Motor neuron (in vitro differentiated cells): ENCODE data around the gene PLA2G7. TPM values are rescaled to one million over a fixed set of nuclear protein-coding genes. Genes with fewer than 3 reads are reported as not detected.
"Not testable (repeated sequence)": the region's sequence is repeated elsewhere in the genome, so short reads cannot be mapped to it uniquely, and the experiment has no call there.

Experiments used
- ATAC-seq, 8 experiments: fragments of 200-7000 bp; cut with Tn5 transposase; replicated peaks in 6 of 8; 2 replicates each; pipeline ENCODE4 v1.8.0; 2021; ENCODE audit warnings: mild to moderate bottlenecking in 8 of 8, moderate library complexity in 8 of 8
- H3K27ac ChIP-seq, 2 donors: fragments of 250-450 bp; sonication (Bioruptor Pico); 2 replicates each; pipeline ENCODE4 v1.9.0; 2021; ENCODE audit warnings: antibody characterized with exemption in 2 of 2, mild to moderate bottlenecking in 2 of 2, moderate library complexity in 1 of 2
- H3K4me1 ChIP-seq, 2 donors: fragments of 250-450 bp; sonication (Bioruptor Pico); replicated peaks in 1 of 2; 2 replicates each; pipeline ENCODE4 v1.6.1; 2021; ENCODE audit warnings: antibody characterized with exemption in 2 of 2, mild to moderate bottlenecking in 2 of 2, moderate library complexity in 1 of 2
- H3K4me3 ChIP-seq, 5 donors: fragments of 250-450 bp; sonication (Bioruptor Pico); 2 replicates each; pipeline ENCODE4 v1.9.0; 2021; ENCODE audit warnings: antibody characterized with exemption in 5 of 5, mild to moderate bottlenecking in 5 of 5, moderate library complexity in 4 of 5
- WGBS, 10 experiments: fragments of 450-650 bp; shearing (Covaris generic); methylation state at CpG; one replicate each; pipeline ENCODE4 v1.0.0; 2022; 5-methylcytosine and 5-hydroxymethylcytosine counted together
- in situ Hi-C, 9 experiments: fragments of 400-800 bp; cut with MboI; loops; one replicate each; pipeline ENCODE4 v1.15.0; 2021; ENCODE audit warnings: low sequenced_read_pairs in 9 of 9, low pct_unique_long_range_greater_than_20kb in 2 of 9; ENCODE audit not compliant: unreplicated experiment in 9 of 9
- total RNA-seq, 8 experiments: library from RNA; unstranded; fragments of 300-600 nt; gene quantifications; 2 replicates each; pipeline versions ENCODE4 v1.2.3 to v1.2.4, GENCODE V29; 2022

The PLA2G7 gene
- total RNA-seq, result 10 to 100 TPM in 2 of 8 experiments, 1 to 10 TPM in 1, under 1 TPM in 5; 0.14 to 15.0 (median 0.46) TPM

DNA sequence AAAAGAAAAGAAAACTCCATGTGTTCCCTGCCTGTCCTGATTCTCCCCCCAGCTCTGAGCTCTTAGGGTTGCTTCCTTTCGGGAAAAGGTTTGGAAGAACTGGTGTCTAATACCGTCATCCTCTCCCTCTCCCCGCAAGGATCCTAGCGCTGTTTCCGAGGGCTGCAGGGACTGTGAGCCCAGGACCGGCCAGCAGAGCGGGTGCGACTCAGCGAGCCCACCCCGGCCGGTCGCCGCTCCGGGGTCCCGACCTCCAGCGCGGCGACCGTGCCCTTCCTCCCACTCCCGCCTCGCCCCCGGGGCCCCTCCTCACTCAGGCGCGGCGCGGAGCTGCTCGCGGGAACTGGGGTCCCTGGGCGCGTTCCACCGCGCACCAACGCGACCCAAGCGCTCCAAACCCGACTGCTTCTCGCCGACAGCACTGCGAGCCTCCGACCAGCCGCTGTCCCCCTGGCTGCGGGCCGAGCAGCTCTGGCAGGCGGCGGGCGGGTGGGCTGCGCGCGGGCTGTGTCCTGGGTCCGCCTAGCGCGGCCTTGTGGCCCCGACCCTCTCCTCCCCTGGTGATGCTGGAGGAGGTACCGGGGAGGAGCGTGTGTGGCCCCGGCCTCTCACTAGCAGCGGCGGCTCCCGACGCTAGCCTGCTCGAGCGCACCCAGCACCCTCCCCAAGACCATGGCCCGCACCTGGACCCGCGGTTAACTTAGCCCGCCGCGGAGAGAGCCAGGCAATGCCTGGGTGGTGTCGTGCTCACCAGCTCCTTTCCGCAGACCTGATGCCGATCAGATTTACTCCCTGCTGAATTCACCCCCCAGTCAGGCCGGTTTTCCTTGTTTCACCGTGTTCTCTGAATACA lies at the start of gene PLA2G7:
Gene PLA2G7, minus strand, starts transcription at position 509 of the 853 bp plus-strand sequence. CDS start 12,484 bp downstream, outside the sequence.
- Histone ChIP-seq H3K27ac (no peak within 1 kb of the TSS), H3K4me1 (no peaks in the 10 kb centered on the region), H3K4me3 (peak within 1 kb of the TSS; percentile 35 to 52 (median 47))
- ATAC-seq, result peak; percentile 65 to 86 (median 82)
- 0 to 20% (median 5%) methylated on average over 1 to 5 of the region's 73 CpGs; no CpG with 5 or more reads in 5 of the 10 experiments for WGBS, 10 experiments
- in situ Hi-C loops, result no loop called here

DNA sequence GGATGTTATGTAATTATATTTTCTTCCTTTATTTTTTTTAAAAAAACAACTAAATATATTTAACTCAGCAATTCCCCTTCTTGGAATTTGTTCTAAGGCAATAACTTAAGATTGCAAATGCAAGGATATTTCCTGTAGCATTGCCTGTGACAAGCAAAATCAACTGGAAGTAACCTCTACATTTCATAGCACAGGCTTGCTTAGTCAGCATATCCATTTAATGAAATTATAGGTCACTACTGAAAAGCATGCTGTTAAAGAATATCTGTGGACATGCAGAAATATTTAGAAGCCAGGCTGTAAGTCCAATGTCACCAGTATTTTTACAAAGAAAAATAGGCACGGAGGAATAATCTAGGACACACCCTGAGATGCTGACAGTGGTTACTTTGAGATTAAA lies 49.4 kb upstream of the PLA2G7 start:
- Histone ChIP-seq H3K4me3 (no peak overlapping the region), H3K27ac (no peak overlapping the region), H3K4me1 (no peaks in the 10 kb centered on the region)
- in situ Hi-C loops, result loop anchor here in 1 of 9 experiments (25.0 kb wide), 1 partner anchor 97 kb away; the partner anchor contains the start of gene TDRD6
- 25 to 100% (median 80%) methylated on average over 1 of the region's 1 CpG; no CpG with 5 or more reads in 1 of the 10 experiments for WGBS, 10 experiments
- ATAC-seq, result no peak

DNA sequence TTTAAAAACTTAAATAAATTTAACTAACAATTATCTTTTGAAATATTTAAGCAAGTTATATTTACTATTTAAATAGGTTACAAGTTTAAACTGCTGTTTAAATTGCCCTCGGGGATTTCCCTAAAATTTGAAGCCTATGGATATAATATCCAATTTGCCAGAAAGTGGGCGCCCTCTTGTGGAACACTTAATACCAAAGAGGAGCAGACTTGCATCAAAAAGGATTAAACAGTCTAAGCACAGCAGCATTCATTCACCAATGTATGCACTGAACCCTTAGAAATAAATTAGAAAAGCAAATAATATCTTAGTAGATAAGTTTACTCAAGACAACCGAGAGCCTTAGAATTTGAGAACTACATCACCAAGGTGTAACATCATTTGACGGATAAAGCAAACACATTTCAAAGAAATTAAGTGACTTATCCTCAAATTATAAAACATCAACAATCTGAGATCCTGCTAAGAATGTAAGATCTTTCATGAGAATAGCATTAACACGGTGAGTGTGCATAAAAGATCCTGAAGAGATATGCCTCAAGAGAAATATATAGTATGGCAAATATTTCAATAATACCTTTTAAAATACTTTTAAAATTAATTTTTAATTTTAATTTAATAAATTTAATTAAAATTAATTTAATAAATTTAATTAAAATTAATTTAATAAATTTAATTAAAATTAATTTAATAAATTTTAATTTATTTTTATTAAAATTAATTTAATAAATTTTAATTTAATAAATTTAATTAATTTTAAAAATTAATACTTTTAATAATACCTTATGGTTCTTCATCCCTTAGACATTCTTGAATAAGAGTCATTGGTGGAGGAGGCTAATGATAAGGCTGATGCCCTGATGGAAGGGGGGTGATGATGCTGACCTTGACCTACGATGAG lies 46.6 kb upstream of the PLA2G7 start:
- 0 to 32% (median 23%) methylated on average over 1 to 6 of the region's 6 CpGs for WGBS, 10 experiments
- H3K4me3 ChIP-seq, result no peak overlapping the region
- H3K4me1 ChIP-seq, result no peaks in the 10 kb centered on the region
- H3K27ac ChIP-seq, result no peak overlapping the region
- peak in 4 of 8 experiments; percentile 45 to 84 (median 59) for ATAC-seq
- in situ Hi-C loops, result loop anchor here in 1 of 9 experiments (25.0 kb wide), 1 partner anchor 94 kb away; the partner anchor contains the start of gene TDRD6

DNA sequence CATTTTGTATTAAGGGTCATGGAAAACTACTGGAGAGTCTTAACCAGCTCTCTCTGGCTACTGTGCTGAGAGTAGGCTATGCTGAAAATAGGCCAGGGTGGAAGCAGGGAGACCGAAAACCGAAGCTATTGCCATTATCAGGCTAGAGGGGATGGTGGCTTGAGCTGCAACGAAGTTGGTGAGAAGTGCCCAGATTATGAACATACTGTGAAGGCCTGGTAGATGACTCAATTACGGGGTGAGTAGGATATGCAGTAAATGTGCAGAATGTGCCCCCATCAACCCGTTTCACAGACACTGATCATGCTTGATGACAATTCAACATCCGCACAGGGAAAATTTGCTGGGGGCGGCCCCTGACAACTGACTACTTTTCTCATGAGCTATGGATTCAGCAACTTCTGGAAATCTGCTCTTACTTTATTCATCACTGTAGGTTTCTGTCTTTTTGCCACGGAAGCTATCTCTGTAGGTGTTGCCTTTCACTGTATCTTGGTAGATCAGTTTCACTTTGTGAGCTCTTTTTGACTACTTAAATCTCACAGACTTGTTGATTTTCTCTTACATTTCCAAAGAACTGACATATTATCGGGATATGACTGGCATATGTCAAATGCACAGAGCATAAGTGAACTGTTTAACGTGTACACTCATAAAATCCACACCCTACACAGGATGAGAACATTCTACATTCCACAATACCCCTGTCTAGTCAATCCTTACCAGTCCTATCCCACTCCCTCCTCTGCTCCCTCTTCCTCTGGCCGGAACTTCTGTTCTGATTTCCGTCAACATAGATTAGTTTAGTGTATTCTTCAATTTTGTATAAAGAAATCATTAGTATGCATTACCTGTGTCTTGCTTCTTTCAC lies 42.5 kb upstream of the PLA2G7 start:
- WGBS, 10 experiments, result 39 to 94% (median 73%) methylated on average over 4 to 10 of the region's 12 CpGs
- H3K4me1 ChIP-seq, result no peaks in the 10 kb centered on the region
- H3K27ac ChIP-seq, result no peak overlapping the region
- H3K4me3 ChIP-seq, result no peak overlapping the region
- no peak for ATAC-seq
- in situ Hi-C loops, result loop anchor here in 1 of 9 experiments (25.0 kb wide), 1 partner anchor 90 kb away; the partner anchor contains the start of gene TDRD6

DNA sequence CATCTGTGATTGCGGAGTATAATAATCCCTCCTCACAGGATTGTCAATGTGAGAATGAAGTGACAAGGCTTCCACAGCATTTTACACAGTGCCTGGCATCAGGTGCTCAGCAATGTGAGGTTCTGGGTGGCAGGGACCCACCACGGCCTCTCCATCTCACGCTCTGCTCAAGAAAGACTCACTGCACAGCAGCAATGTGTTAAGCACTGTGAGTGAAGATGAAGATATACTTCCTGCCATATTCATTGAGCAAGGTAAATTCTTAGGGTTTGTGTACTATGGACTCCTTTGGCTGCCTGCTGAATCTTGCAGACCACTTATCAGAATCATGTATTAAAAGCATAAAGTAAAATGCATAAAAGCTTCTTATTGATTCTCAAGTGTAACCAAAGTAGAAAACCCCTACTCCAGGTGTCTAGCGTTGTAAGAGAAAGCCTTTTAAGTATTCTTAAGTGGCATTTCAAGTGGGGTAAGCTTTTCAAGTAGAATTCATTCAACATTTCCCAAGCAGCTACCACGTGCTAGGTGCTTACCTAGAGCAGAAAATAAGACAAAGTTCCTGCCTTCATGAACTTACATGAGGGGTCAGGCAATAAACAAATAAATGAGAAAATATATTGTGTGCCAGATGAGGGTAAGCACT lies 41.0 kb upstream of the PLA2G7 start:
- no peak overlapping the region for H3K27ac ChIP-seq
- in situ Hi-C loops, result loop anchor here in 1 of 9 experiments (25.0 kb wide), 1 partner anchor 89 kb away; the partner anchor contains the start of gene TDRD6
- WGBS, 10 experiments, result 14 to 90% (median 66%) methylated on average over 1 to 5 of the region's 5 CpGs; no CpG with 5 or more reads in 2 of the 10 experiments
- no peak for ATAC-seq
- H3K4me1 ChIP-seq, result no peaks in the 10 kb centered on the region
- H3K4me3 ChIP-seq, result no peak overlapping the region

DNA sequence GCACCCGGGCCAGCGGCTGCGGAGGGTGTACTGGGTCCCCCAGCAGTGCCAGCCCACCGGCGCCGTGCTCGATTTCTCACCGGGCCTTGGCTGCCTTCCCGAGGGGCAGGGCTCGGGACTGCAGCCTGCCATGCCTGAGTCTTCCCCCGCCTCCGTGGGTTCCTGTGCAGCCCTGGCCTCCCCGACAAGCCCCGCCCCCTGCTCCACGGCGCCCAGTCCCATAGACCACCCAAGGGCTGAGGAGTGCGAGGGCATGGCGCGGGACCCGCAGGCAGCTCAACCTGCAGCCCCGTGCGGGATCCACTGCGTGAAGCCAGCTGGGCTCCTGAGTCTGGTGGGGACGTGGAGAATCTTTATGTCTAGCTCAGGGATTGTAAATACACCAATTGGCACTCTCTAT lies 39.6 kb upstream of the PLA2G7 start:
- not testable (repeated sequence) for H3K4me3 ChIP-seq, H3K27ac ChIP-seq, H3K4me1 ChIP-seq, ATAC-seq
- in situ Hi-C loops, result loop anchor here in 1 of 9 experiments (25.0 kb wide), 1 partner anchor 87 kb away; the partner anchor contains the start of gene TDRD6
- no CpG with 5 or more reads among the region's 24 CpGs for WGBS, 10 experiments

DNA sequence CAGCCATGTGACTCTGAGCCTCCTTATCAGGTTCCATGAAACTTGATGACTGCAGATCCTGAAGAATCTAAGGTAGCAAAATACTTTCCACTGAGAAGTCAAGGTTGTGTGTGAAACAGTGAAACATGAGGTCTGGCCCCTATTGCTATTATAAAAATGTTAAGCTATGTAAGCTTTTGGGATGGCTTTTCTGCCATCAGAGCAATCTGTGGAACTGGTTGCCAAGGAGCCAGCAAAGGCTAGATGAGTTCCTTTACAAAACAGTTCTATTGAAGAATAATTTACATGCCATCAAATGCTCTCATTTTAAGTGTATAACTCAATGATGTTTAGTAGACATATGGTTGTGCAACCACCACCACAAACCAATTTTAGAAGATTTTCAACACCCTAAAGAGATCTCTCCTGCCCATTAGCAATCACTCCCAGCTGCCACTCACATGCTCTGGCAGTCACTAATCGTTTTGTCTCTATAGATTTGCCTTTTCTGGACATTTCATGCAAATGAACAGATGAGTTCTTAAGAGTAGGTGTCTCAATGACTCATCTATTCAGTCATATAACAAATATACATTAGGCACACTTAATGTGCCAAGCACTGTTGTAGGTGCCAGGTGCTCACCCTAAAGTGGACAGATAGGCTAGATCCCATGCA lies 38.2 kb upstream of the PLA2G7 start:
- 0 to 80% (median 40%) methylated on average over 1 of the region's 1 CpG; no CpG with 5 or more reads in 5 of the 10 experiments for WGBS, 10 experiments
- Histone ChIP-seq H3K4me3 (no peak overlapping the region), H3K27ac (no peak overlapping the region), H3K4me1 (no peaks in the 10 kb centered on the region)
- in situ Hi-C loops, result no loop called here
- ATAC-seq, result no peak

DNA sequence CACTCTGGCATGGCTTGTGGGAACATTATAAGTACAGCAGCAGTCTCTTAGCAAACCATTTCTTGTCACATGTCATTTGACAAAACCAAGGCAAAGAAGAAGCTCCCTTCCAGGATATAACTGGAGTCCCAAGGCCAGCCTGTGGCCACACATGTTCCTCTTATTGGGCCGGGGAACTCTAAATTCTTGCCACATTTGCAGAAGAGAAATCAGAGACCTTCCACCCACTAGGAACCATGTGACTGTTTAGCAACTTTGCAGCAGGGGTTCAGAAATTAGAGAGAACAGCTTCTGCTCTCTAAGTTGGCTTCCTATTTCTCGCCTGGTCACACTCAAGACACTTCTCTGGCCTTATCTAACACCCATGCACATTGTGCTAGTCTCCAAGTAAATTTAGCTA lies 37.6 kb upstream of the PLA2G7 start:
- ATAC-seq, result no peak
- in situ Hi-C loops, result no loop called here
- no peaks in the 10 kb centered on the region for H3K4me1 ChIP-seq
- no peak overlapping the region for H3K27ac ChIP-seq
- H3K4me3 ChIP-seq, result no peak overlapping the region
- WGBS, 10 experiments, result 0 to 100% (median 68%) methylated on average over 1 to 2 of the region's 2 CpGs; no CpG with 5 or more reads in 2 of the 10 experiments

DNA sequence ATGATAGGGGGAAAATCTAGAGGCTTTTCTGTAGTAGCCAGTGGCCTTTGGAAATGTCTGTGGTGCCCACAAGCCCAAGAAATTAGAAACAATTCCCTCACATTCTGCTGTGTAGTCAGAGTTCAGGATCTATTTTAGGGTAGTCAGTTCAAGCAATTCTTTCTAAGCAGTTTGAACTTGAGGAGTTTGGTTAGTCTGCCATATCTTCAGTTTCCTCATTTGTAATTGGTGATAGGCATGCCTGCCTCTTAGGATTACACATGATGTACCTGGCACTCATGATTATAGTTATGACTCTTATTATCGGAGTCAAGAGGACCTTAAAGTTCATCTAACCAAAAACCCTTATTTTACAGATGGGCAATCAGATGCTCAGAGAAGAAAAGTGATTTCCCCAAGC lies 36.8 kb upstream of the PLA2G7 start:
- H3K27ac ChIP-seq, result no peak overlapping the region
- no peak for ATAC-seq

DNA sequence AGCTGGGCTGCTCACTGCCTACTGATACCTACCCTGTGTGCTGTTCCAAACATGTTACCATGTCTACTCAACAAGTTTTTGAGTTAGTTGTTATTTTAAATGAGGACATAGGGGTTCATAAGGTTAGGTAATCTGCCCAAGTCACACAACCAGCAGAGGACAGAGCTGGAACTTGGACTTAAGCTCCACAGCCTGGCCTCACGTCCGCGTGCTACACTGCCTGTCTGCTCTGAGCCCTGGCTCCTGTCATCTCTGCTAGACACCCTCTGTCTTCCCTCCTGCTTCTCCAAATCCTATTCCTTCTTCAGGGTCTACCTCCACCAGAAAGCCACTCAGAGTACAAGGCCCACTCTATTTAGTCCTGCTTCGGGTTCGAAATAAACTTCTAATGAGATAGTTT lies 29.8 kb upstream of the PLA2G7 start:
- Histone ChIP-seq H3K27ac (no peak overlapping the region), H3K4me1 (no peaks in the 10 kb centered on the region), H3K4me3 (no peak overlapping the region)
- in situ Hi-C loops, result no loop called here
- no peak for ATAC-seq
- 52 to 100% (median 92%) methylated on average over 2 to 5 of the region's 5 CpGs; no CpG with 5 or more reads in 3 of the 10 experiments for WGBS, 10 experiments

More for the DNA sequence above, 36.8 kb upstream of the PLA2G7 start:
- in situ Hi-C loops, result no loop called here
- H3K4me1 ChIP-seq, result no peaks in the 10 kb centered on the region
- H3K4me3 ChIP-seq, result no peak overlapping the region
- WGBS, 10 experiments, result 0 to 100% (median 63%) methylated on average over 1 of the region's 1 CpG; no CpG with 5 or more reads in 4 of the 10 experiments

DNA sequence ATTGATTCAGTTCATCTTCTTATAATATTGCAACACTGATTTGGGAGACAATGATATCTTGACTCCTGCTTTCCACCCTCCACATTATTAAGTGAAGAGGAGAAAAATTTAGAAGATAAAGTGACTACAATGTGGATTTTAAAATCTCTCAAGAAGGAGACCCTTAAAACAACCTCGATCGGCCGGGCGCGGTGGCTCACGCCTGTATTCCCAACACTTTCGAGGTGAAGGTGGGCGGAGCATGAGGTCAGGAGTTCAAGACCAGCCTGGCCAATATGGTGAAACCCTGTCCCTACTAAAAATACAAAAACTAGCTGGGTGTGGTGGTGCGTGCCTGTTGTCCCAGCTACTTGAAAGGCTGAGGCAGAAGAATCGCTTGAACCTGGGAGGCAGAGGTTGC lies 29.1 kb upstream of the PLA2G7 start:
- 66 to 98% (median 83%) methylated on average over 1 to 10 of the region's 10 CpGs; no CpG with 5 or more reads in 2 of the 10 experiments for WGBS, 10 experiments
- H3K27ac ChIP-seq, ATAC-seq, H3K4me1 ChIP-seq, in situ Hi-C loops, H3K4me3 ChIP-seq: not testable (repeated sequence)
